Measurements from ENCODE around the gene POMGNT2. TPM values are rescaled to one million over a fixed set of nuclear protein-coding genes. Genes with fewer than 3 reads are reported as not detected.

The POMGNT2 gene
- total and polyA plus RNA-seq, 2 experiments from 2014 or later, result 10.7 to 26.1 TPM

DNA sequence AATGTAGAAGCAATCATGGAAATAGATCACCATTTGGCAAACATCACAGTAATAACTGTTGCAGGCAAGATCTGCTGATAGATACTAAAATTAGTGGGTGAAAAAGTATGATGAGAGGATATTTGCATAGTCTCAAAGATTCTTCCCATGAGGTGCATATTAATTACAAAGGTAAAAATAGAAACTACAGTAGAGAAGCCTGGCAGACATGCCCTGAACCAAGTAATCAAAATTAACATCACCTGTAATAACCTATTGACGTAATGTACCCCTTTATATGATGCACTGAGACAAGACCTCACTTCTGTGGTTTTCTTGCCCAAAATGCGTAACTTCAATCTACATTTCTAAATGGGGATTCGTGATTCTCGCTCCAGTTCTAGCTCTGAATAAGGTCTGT is 14.4 kb downstream of the POMGNT2 start:
- Histone ChIP-seq H3K9me2 (ENCODE audit: insufficient read depth) (no peaks in the 10 kb centered on the region; the same call in 1 of the 2 replicates), H3F3A (replicated peaks; ENCODE audit: low read depth) (no peaks in the 10 kb centered on the region), H3K4me2 (no peak overlapping the region), H3K4me3 (no peak overlapping the region), H2AFZ (no peak overlapping the region), H3K79me2 (replicated peaks; ENCODE audit: insufficient read depth) (no peaks in the 10 kb centered on the region; the same call in 1 of the 2 replicates), H3K36me3 (ENCODE audit: insufficient read depth) (no peaks in the 10 kb centered on the region), H3K4me1 (ENCODE audit: insufficient read depth) (no peaks in the 10 kb centered on the region), H3K27me3 (ENCODE audit: insufficient read depth) (no peaks in the 10 kb centered on the region), H3K27ac (ENCODE audit: low read depth) (no peak overlapping the region), H4K20me1 (replicated peaks; ENCODE audit: insufficient read depth) (peaks cover 5% of the 10 kb centered on the region; the same call in 1 of the 2 replicates)
- no peak overlapping the region for H3K4me3 Mint-ChIP-seq
- TF ChIP-seq, protein P1, sequence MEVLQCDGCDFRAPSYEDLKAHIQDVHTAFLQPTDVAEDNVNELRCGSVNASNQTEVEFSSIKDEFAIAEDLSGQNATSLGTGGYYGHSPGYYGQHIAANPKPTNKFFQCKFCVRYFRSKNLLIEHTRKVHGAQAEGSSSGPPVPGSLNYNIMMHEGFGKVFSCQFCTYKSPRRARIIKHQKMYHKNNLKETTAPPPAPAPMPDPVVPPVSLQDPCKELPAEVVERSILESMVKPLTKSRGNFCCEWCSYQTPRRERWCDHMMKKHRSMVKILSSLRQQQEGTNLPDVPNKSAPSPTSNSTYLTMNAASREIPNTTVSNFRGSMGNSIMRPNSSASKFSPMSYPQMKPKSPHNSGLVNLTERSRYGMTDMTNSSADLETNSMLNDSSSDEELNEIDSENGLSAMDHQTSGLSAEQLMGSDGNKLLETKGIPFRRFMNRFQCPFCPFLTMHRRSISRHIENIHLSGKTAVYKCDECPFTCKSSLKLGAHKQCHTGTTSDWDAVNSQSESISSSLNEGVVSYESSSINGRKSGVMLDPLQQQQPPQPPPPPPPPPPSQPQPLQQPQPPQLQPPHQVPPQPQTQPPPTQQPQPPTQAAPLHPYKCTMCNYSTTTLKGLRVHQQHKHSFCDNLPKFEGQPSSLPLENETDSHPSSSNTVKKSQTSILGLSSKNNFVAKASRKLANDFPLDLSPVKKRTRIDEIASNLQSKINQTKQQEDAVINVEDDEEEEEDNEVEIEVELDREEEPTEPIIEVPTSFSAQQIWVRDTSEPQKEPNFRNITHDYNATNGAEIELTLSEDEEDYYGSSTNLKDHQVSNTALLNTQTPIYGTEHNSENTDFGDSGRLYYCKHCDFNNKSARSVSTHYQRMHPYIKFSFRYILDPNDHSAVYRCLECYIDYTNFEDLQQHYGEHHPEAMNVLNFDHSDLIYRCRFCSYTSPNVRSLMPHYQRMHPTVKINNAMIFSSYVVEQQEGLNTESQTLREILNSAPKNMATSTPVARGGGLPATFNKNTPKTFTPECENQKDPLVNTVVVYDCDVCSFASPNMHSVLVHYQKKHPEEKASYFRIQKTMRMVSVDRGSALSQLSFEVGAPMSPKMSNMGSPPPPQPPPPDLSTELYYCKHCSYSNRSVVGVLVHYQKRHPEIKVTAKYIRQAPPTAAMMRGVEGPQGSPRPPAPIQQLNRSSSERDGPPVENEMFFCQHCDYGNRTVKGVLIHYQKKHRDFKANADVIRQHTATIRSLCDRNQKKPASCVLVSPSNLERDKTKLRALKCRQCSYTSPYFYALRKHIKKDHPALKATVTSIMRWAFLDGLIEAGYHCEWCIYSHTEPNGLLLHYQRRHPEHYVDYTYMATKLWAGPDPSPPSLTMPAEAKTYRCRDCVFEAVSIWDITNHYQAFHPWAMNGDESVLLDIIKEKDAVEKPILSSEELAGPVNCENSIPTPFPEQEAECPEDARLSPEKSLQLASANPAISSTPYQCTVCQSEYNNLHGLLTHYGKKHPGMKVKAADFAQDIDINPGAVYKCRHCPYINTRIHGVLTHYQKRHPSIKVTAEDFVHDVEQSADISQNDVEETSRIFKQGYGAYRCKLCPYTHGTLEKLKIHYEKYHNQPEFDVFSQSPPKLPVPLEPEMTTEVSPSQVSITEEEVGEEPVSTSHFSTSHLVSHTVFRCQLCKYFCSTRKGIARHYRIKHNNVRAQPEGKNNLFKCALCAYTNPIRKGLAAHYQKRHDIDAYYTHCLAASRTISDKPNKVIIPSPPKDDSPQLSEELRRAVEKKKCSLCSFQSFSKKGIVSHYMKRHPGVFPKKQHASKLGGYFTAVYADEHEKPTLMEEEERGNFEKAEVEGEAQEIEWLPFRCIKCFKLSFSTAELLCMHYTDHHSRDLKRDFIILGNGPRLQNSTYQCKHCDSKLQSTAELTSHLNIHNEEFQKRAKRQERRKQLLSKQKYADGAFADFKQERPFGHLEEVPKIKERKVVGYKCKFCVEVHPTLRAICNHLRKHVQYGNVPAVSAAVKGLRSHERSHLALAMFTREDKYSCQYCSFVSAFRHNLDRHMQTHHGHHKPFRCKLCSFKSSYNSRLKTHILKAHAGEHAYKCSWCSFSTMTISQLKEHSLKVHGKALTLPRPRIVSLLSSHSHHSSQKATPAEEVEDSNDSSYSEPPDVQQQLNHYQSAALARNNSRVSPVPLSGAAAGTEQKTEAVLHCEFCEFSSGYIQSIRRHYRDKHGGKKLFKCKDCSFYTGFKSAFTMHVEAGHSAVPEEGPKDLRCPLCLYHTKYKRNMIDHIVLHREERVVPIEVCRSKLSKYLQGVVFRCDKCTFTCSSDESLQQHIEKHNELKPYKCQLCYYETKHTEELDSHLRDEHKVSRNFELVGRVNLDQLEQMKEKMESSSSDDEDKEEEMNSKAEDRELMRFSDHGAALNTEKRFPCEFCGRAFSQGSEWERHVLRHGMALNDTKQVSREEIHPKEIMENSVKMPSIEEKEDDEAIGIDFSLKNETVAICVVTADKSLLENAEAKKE (CRISPR knock-in tag; IDR thresholded peaks at IDR 0.05), result no peak
- TF ChIP-seq POLR2AphosphoS5 (IDR thresholded peaks at IDR 0.05; ENCODE audit: low read depth), result no peak
- no peak for TF ChIP-seq JUNB (IDR thresholded peaks at IDR 0.05; ENCODE audit: unreplicated experiment)
- TF ChIP-seq EZH2phosphoT487 (IDR thresholded peaks at IDR 0.05; ENCODE audit: unreplicated experiment), result no peak
- no peak overlapping the region for H3K27ac Mint-ChIP-seq
- no peaks in the 10 kb centered on the region for H3K9me3 Mint-ChIP-seq
- H3K4me1 Mint-ChIP-seq, result peaks cover 2% of the 10 kb centered on the region; the same call in 1 of the 3 replicates
- ATAC-seq (no peak), DNase-seq (ENCODE audit: low spot score) (no peak)
- no peaks in the 10 kb centered on the region for H3K36me3 Mint-ChIP-seq (ENCODE audit: low read depth)
- H3K27me3 Mint-ChIP-seq (ENCODE audit: insufficient read depth, low read depth, poor library complexity), result peaks cover 2% of the 10 kb centered on the region

DNA sequence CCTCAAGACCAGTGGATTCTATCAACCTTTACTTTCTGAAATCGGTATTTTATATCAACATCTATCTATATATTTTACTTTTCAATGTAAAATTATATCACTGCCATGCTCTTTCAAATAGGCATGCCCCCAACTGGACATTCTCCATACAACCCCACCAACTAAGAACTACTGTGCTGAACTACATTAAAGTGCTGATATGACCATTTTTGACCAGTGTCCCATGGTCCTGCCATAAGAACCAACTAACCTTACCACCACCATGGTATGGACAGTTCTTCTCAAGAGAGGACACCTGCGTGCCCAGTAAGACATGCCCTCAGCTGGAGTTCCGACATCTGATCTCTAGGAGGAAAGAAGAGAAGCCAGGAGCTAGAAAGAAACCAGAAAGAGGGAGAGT is 15.6 kb downstream of the POMGNT2 start:
- 0 out of 3 replicates have a peak, but pooled peaks cover 2% of the 10 kb centered on the region for H3K4me1 Mint-ChIP-seq
- Histone ChIP-seq H2AFZ (no peak overlapping the region), H3K36me3 (ENCODE audit: insufficient read depth) (no peaks in the 10 kb centered on the region), H3K27me3 (ENCODE audit: insufficient read depth) (no peaks in the 10 kb centered on the region), H3K4me1 (ENCODE audit: insufficient read depth) (no peaks in the 10 kb centered on the region), H3F3A (replicated peaks; ENCODE audit: low read depth) (no peaks in the 10 kb centered on the region), H3K27ac (ENCODE audit: low read depth) (no peak overlapping the region), H3K79me2 (replicated peaks; ENCODE audit: insufficient read depth) (no peaks in the 10 kb centered on the region; the same call in 1 of the 2 replicates), H3K9me2 (ENCODE audit: insufficient read depth) (no peaks in the 10 kb centered on the region), H3K4me2 (no peak overlapping the region), H4K20me1 (replicated peaks; ENCODE audit: insufficient read depth) (no peaks in the 10 kb centered on the region; the same call in 1 of the 2 replicates), H3K4me3 (no peak overlapping the region)
- no peak overlapping the region for H3K27ac Mint-ChIP-seq
- H3K36me3 Mint-ChIP-seq (ENCODE audit: low read depth), result peaks cover 5% of the 10 kb centered on the region; the same call in 2 of the 3 replicates
- ATAC-seq, result no peak
- no peak for DNase-seq (ENCODE audit: low spot score)
- H3K27me3 Mint-ChIP-seq (ENCODE audit: insufficient read depth, low read depth, poor library complexity), result peaks cover 2% of the 10 kb centered on the region
- no peak overlapping the region for H3K4me3 Mint-ChIP-seq
- H3K9me3 Mint-ChIP-seq, result no peaks in the 10 kb centered on the region; the same call in 2 of the 3 replicates
- TF ChIP-seq JUNB (IDR thresholded peaks at IDR 0.05; ENCODE audit: unreplicated experiment) (no peak), CREB1 (CRISPR knock-in tag; IDR thresholded peaks at IDR 0.05; ENCODE audit: low read depth) (no peak), EZH2 (IDR thresholded peaks at IDR 0.05; ENCODE audit: low read depth, unreplicated experiment) (no peak), STAT1 (IDR thresholded peaks at IDR 0.05; ENCODE audit: unreplicated experiment) (no peak), NANOG (IDR thresholded peaks at IDR 0.05; ENCODE audit: borderline replicate concordance) (no peak), ZNF331 (CRISPR knock-in tag; IDR thresholded peaks at IDR 0.05; ENCODE audit: low read depth) (no peak), EZH2phosphoT487 (IDR thresholded peaks at IDR 0.05; ENCODE audit: unreplicated experiment) (no peak)
- TF ChIP-seq, protein P2, sequence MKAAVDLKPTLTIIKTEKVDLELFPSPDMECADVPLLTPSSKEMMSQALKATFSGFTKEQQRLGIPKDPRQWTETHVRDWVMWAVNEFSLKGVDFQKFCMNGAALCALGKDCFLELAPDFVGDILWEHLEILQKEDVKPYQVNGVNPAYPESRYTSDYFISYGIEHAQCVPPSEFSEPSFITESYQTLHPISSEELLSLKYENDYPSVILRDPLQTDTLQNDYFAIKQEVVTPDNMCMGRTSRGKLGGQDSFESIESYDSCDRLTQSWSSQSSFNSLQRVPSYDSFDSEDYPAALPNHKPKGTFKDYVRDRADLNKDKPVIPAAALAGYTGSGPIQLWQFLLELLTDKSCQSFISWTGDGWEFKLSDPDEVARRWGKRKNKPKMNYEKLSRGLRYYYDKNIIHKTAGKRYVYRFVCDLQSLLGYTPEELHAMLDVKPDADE (IDR thresholded peaks at IDR 0.05), result no peak
- TF ChIP-seq, protein P3, sequence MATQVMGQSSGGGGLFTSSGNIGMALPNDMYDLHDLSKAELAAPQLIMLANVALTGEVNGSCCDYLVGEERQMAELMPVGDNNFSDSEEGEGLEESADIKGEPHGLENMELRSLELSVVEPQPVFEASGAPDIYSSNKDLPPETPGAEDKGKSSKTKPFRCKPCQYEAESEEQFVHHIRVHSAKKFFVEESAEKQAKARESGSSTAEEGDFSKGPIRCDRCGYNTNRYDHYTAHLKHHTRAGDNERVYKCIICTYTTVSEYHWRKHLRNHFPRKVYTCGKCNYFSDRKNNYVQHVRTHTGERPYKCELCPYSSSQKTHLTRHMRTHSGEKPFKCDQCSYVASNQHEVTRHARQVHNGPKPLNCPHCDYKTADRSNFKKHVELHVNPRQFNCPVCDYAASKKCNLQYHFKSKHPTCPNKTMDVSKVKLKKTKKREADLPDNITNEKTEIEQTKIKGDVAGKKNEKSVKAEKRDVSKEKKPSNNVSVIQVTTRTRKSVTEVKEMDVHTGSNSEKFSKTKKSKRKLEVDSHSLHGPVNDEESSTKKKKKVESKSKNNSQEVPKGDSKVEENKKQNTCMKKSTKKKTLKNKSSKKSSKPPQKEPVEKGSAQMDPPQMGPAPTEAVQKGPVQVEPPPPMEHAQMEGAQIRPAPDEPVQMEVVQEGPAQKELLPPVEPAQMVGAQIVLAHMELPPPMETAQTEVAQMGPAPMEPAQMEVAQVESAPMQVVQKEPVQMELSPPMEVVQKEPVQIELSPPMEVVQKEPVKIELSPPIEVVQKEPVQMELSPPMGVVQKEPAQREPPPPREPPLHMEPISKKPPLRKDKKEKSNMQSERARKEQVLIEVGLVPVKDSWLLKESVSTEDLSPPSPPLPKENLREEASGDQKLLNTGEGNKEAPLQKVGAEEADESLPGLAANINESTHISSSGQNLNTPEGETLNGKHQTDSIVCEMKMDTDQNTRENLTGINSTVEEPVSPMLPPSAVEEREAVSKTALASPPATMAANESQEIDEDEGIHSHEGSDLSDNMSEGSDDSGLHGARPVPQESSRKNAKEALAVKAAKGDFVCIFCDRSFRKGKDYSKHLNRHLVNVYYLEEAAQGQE (IDR thresholded peaks at IDR 0.05; ENCODE audit: unreplicated experiment), result no peak
